ENCODE data around the gene MISP. TPM values are rescaled to one million over a fixed set of nuclear protein-coding genes. Genes with fewer than 3 reads are reported as not detected.

The MISP gene
- total and polyA plus RNA-seq, 2 of the 13 experiments (the other 11 are each of a cell fraction or from before 2014, with no cell fraction given): 0.67 to 1.3 TPM

DNA sequence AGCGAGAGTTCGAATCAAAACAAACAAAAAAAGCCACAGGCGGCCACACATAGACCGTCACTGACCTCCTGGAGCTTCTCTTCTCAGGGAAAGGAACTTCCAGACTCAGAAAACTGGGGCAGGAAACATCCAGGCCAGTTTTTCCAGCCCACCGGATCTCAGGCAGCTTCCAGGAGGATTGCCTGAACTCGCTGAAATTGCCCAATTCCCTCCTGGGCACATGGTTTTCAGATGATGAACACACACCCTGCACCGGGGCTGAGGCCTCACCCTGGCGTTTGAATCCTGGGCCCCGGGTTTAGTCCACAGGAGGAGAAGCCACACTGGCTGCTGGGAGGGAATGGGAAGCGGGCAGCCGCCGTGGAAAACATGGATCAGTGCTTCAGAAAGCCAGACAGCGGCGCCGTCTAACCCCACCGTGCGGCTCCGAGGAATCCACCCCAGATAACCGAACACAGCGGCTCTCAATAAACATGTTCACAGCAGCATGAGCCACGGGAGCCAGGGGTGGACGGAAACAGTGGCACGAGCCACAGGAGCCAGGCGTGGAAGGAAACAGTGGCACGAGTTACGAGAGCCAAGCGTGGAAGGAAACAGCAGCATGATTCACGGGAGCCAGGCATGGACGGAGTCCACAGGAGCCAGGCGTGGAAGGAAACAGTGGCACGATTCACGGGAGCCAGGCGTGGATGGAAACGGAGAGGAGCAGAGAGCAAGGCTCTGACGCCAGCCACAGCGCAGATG, 28.2 kb downstream of the MISP start (continued):
- TF ChIP-seq, protein P1, sequence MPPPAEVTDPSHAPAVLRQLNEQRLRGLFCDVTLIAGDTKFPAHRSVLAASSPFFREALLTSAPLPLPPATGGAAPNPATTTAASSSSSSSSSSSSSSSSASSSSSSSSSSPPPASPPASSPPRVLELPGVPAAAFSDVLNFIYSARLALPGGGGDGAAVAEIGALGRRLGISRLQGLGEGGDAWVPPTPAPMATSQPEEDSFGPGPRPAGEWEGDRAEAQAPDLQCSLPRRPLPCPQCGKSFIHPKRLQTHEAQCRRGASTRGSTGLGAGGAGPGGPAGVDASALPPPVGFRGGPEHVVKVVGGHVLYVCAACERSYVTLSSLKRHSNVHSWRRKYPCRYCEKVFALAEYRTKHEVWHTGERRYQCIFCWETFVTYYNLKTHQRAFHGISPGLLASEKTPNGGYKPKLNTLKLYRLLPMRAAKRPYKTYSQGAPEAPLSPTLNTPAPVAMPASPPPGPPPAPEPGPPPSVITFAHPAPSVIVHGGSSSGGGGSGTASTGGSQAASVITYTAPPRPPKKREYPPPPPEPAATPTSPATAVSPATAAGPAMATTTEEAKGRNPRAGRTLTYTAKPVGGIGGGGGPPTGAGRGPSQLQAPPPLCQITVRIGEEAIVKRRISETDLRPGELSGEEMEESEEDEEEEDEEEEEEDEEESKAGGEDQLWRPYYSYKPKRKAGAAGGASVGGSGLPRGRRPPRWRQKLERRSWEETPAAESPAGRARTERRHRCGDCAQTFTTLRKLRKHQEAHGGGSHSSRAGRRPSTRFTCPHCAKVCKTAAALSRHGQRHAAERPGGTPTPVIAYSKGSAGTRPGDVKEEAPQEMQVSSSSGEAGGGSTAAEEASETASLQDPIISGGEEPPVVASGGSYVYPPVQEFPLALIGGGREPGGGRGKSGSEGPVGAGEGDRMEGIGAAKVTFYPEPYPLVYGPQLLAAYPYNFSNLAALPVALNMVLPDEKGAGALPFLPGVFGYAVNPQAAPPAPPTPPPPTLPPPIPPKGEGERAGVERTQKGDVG (CRISPR knock-in tag; IDR thresholded peaks at IDR 0.05; ENCODE audit: borderline replicate concordance): peak; percentile 21; the same call in 1 of the 2 replicates
- TF ChIP-seq ZNF343 (CRISPR knock-in tag; IDR thresholded peaks at IDR 0.05) (peak; percentile 67; the same call in 1 of the 2 replicates), HOXA5 (CRISPR knock-in tag; IDR thresholded peaks at IDR 0.05) (peak; percentile 81), ZNF556 (CRISPR knock-in tag; IDR thresholded peaks at IDR 0.05; ENCODE audit: borderline replicate concordance) (0 out of 2 replicates have a peak, but pooled peaks have one; percentile 36), JUND (CRISPR knock-in tag; IDR thresholded peaks at IDR 0.05) (peak; percentile 12), KLF11 (CRISPR knock-in tag; IDR thresholded peaks at IDR 0.05) (peak; percentile 87), ZNF205 (CRISPR knock-in tag; IDR thresholded peaks at IDR 0.05) (0 out of 2 replicates have a peak, but pooled peaks have one; percentile 47), ISL2 (CRISPR knock-in tag; IDR thresholded peaks at IDR 0.05) (peak; percentile 58; the same call in 1 of the 2 replicates), MXI1 (IDR thresholded peaks at IDR 0.05; ENCODE audit: borderline replicate concordance, low read depth, low read length) (peak; percentile 77; the same call in 2 of the 3 replicates), ZSCAN25 (CRISPR knock-in tag; IDR thresholded peaks at IDR 0.05) (peak; percentile 60; the same call in 1 of the 2 replicates), EP300 (IDR thresholded peaks at IDR 0.05; ENCODE audit: low read depth in 2 of 2, low read length in 2 of 2) (peak in 1 of 2 experiments; percentile 46; a peak in 1 of 4 replicates), EP300 (CRISPR knock-in tag; IDR thresholded peaks at IDR 0.05; ENCODE audit: borderline replicate concordance) (0 out of 2 replicates have a peak, but pooled peaks have one; percentile 37), ZNF335 (CRISPR knock-in tag; IDR thresholded peaks at IDR 0.05) (peak; percentile 89), SP140L (CRISPR knock-in tag; IDR thresholded peaks at IDR 0.05; ENCODE audit: borderline replicate concordance) (peak; percentile 65; the same call in 1 of the 2 replicates), ZNF432 (CRISPR knock-in tag; IDR thresholded peaks at IDR 0.05; ENCODE audit: borderline replicate concordance) (no peak), ZNF317 (CRISPR knock-in tag; IDR thresholded peaks at IDR 0.05) (peak; percentile 84), ADNP (CRISPR knock-in tag; IDR thresholded peaks at IDR 0.05) (peak; percentile 35; the same call in 1 of the 2 replicates), GATAD1 (CRISPR knock-in tag; IDR thresholded peaks at IDR 0.05) (peak; percentile 66), IRF1 (CRISPR knock-in tag; IDR thresholded peaks at IDR 0.05; ENCODE audit: low read depth) (no peak), PHF21A (CRISPR knock-in tag; IDR thresholded peaks at IDR 0.05) (peak; percentile 50; the same call in 1 of the 2 replicates)
- TF ChIP-seq, protein P2, sequence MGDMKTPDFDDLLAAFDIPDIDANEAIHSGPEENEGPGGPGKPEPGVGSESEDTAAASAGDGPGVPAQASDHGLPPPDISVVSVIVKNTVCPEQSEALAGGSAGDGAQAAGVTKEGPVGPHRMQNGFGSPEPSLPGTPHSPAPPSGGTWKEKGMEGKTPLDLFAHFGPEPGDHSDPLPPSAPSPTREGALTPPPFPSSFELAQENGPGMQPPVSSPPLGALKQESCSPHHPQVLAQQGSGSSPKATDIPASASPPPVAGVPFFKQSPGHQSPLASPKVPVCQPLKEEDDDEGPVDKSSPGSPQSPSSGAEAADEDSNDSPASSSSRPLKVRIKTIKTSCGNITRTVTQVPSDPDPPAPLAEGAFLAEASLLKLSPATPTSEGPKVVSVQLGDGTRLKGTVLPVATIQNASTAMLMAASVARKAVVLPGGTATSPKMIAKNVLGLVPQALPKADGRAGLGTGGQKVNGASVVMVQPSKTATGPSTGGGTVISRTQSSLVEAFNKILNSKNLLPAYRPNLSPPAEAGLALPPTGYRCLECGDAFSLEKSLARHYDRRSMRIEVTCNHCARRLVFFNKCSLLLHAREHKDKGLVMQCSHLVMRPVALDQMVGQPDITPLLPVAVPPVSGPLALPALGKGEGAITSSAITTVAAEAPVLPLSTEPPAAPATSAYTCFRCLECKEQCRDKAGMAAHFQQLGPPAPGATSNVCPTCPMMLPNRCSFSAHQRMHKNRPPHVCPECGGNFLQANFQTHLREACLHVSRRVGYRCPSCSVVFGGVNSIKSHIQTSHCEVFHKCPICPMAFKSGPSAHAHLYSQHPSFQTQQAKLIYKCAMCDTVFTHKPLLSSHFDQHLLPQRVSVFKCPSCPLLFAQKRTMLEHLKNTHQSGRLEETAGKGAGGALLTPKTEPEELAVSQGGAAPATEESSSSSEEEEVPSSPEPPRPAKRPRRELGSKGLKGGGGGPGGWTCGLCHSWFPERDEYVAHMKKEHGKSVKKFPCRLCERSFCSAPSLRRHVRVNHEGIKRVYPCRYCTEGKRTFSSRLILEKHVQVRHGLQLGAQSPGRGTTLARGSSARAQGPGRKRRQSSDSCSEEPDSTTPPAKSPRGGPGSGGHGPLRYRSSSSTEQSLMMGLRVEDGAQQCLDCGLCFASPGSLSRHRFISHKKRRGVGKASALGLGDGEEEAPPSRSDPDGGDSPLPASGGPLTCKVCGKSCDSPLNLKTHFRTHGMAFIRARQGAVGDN (CRISPR knock-in tag; IDR thresholded peaks at IDR 0.05): peak; percentile 98

Data from HepG2 (cell line).